Activated CD4-positive, CD25-positive, alpha-beta regulatory T cell treated with anti-CD3 and anti-CD28 coated beads, Interleukin-2, amount 50 U/mL, for 16 hours (primary cell): ENCODE measurements around the gene ARHGAP10.

Experiments
- DNase-seq: peaks from one replicate; pipeline ENCODE4 v3.0.0-alpha.2; 2020; ENCODE audit warnings: low read depth, low spot score

The ARHGAP10 gene

DNA sequence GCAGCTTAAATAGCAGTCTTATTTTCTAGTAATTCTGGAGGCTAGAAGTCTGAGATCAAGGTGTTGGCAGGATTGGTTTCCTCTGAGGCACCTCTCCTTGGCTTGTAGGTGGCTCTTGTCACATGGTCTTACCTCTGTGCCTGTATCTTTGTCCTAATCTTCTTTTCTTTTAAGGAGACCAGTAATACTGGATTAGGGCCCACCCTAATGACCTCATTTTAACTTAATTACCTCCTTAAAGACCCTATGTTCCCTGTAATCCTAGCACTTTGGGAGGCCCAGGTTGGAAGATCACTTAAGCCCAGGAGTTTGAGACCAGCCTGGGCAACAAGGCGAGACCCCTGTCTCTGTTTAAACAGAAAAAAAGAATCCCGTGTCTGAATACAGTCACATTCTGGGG is 38.9 kb downstream of the ARHGAP10 start:
- no peak for DNase-seq

DNA sequence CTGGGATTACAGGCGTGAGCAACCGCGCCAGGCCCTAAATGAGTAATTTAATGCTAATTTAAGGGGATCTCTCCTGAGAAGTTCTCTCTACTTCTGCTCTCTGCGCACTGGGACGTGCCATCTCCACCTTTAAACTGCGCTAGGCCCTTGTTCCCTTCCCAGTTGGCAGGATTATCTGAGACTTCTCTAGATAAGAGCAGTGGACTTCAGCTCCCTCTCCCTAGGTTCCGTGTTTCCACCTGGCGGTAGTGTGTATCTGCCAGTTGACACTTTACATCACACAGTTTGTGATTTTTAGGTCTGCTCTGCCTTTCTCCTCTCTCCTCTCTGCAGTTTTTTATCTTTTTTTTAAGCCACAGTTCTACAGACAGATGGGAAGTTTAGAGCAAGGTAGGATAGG is 40.2 kb downstream of the ARHGAP10 start:
- DNase-seq, result no peak

DNA sequence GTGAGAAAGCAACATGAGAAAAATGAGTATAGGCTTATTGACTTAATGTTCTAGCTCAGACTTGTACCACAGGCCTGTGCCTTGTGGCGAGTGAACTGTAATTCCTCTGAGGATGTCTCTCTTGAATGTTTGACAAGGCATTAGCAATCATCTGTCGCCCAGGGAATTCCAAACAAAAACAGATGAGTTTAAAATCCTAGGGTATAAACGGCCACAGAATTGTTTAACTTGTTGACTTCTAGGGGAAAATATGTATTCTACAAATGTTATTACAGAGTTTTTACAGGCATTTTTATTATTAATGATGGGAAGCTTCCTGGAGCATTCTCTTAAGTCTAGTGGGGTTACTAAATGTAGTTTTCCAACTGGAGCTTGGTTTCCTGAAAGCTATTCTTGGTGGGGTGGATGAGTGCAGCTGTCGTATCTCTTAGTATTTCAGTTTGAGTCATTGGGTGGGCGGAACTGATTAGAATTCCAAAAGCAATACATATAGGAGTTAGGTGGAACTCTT is 40.6 kb downstream of the ARHGAP10 start:
- DNase-seq, result no peak

DNA sequence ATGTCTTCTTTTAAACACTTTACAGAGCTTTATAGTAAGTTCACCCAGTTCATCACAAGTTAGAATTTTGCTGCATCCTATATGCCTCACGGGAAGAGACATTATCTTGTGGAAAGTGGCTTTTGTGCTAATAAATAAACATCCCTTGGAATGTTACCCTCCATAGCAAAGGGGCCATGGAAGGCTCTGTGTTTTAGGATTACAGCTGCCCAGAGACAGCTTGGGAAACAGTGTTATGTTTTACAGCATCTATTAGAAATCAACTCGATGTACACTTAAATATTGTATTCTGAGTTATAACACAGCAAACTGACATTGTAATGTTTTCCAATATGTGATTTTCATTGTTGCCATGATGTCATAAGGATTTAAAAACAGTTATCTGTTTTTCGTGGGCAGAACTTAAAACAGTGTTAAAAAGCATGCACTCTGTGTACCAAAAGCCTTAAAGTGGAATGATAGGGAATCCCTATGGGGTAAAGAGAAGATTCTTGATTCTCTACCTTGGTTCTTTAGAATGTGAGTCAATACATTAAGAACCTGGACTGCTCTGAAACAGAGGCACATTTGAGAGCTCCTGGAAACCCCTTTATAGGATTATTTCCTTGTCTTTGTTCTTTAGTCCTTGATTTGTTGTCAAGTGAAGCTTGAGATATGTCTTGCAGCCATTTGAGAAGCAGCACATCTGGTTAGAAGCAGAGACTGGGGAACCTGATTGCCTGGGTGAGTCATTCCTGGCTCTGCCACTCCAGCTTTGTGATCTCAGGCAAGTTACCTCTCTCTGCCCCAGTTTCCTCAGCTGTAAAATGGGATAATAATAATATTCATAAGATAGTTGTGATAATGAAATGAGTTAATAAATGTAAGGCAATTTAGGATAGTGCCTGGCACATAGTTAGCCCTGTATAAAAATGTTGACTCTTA is 41.6 kb downstream of the ARHGAP10 start:
- DNase-seq, result no peak

DNA sequence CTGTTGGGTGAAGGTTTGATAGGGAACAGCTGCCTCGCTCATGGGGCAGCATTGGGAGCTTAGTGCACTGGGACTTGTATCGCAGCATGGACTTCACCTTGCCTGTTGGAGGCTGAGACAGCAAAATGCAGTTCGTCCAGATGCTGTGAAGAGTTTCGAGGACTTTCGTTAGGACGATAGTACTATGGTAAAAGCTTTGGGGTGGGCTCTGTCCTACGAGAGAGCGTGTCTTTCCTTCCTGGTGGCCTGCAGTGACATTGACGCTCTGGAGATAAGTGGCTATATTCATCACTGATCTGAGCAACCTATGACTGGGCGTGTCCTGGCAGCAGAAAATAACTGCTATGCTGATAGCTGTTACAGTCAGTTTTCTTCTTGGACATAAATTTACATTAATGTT is 44.8 kb downstream of the ARHGAP10 start:
- no peak for DNase-seq

DNA sequence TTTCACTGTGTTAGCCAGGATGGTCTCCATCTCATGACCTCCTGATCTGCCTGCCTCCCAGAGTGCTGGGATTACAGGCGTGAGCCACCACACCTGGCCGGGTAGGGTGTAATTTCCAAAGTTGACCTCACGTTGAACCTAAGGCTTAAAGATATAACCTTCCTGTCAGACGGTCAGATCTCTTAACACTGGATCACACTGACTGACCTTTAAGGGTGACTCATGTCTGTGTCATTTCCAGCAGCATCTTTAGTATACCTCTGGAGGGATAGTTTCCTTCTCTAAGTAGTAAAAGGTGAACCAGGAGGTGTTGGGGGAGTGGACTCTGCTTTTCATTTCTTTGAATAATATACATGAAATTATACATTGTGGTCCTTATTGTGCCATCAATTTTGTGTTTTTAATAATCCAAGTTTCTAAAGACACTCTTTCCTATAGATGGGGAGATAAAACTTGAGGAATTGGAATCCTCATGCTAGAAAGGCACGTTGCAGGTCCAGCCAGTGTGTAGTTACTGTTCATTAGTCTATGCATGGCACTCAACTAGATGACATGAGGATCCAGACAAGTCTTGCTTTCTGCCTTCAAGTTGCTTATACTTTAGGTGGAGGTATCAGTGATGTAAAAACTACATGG is 45.7 kb downstream of the ARHGAP10 start:
- DNase-seq, result no peak

DNA sequence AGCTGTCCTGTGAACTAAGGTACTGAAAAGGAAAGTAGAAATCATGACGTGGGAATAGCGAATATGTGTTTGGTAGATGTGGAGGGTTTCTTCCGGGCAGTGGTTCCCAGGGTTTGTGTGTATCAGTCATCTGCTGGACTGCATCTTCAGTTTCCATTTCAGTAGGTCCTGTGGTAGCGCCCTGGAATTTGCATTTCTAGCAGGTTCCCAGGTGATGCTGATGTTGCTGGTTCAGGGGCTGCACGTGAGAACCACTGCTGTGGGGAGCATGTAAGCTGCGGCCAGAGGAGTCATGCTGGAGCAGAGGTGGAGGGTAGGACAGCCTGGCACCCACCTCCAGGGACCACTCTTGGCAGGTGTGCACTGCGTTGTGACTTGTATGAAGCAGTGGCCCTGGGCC is 47.1 kb downstream of the ARHGAP10 start:
- no peak for DNase-seq

DNA sequence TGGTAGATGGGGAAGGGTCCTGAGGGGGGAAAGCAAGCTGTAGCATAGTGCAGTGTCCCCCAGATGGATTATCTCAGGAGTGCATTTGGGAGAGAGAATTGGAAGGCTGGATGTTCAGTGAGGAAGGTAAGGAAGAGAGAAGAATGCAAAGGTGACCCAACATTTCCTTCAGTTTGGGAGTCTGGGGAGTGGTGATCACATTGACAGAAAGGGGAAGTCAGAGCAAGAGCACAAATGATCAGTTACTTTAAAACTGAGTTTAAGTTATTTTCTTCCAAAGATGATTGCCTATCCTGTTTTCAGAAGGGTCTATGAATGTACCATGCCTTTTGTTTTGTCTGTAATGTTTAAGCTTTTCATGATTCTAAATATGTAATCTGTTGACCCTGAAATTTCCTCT is 47.6 kb downstream of the ARHGAP10 start:
- no peak for DNase-seq

DNA sequence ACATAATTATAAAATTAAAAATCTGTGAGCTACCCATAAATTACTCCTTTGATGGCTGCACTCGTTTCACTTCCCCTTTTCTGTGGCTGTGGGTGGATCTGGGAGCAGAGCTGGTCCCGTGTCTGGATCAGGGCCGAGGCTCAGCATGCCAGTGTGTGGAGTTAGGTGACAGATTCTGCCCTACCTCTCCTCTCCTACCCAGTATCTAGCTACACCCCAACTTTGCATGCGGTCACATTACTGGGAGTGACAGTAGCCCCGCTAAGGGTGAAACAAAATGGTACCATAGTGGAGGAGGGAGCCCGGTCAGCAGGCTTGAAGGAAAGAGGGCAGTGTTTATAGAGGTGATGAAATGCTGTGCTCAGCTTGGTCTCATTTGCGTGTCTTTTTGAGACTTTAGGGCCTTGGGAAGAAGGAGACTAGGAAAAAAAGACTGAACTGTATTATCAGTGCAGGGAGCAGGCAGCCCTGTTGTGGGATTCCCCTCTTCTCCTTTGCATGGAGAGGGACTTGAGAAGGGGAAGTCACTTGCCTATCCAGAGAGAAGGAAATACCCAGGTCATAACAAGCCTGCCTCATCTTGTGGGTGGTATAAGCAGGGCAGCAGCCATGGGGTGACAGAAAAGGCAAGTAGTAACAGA is 48.4 kb downstream of the ARHGAP10 start:
- DNase-seq, result no peak

DNA sequence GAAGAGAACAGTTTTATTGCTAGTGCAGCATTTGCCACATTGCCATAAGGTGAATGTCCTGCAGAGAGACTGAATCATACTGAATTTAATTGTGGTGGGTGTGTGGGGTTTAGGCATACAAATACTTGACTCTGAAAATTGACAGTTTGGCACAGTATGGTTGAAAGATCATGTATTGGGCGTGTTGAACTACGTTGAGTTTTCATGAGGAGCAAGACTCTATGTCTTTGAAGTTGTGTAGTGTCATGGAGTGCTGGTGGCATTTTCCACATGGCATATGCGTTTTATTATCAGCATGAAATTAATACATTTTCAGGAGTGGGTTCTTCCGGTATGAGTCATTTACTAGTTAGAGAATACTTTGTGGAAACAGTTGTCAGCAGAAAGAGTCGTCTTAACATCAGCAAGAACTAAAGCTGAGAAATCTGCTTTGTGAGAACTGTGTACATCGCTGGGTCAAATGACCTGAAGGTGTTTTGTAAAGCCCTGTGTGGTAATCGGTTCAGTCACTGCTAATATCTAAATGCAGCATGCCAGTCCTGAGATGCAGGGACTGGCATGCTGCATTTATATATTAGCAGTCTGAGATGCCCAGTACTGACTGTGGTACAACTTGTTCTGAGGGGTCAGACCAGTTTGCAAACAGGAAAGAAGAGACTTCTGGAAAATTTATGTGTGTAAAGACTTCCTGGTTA is 50.3 kb downstream of the ARHGAP10 start:
- no peak for DNase-seq

DNA sequence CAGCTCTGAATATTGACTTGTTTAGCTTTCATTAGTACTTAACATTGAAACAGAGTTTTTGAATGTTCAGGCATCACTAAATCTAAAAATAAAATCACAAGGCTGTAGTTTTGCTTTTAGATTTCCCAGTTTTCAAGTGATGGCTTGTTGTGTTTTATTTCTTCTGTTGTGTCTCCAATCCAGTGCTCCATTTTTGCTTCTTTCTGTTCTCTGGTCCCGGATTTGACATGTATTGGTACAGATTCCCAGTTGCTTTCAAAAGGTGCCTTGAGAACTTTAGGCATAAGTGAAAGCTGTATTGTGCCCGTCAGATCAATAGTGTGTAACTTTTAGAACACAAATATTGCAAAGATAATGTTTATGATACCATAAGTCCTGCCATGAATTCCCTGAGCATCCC is 53.2 kb downstream of the ARHGAP10 start:
- no peak for DNase-seq

DNA sequence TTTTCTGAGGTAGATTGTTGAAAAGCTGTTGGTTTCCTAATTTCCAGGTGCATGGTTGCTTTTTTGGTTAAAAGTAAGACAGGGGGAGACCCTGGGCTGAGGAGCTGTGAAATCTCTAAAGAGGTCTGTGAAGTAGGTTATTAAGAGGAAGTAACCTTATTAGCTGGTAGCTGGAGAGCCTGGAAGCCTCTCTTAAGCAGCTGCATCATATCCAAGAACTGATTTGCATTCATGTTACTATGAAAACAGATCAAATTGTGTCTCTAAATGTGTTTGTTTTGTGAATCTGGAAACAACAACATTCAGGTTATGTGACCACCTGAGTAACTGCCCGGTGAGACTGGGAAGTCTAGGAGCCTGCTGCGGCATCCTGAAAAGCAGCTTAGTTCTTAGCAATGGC is 54.1 kb downstream of the ARHGAP10 start:
- no peak for DNase-seq

DNA sequence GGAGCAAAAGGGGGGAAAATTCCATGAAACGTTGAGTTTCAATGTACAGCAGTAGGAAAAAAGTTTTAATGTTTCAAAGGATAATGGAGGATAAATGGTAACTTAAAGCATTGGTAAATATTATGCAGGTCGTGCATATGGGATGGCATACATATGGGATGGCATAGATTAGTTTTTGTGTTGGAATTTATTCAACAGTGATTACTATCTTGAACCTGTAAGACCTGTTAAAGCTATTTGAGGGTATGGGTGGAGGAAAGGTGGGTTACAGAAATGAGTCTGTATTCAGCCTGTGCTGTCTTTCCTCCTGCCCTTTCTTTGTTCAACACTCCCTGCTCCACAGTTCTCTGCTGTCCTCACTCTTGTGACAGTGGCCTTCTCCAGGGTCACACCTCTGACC is 54.6 kb downstream of the ARHGAP10 start:
- no peak for DNase-seq

DNA sequence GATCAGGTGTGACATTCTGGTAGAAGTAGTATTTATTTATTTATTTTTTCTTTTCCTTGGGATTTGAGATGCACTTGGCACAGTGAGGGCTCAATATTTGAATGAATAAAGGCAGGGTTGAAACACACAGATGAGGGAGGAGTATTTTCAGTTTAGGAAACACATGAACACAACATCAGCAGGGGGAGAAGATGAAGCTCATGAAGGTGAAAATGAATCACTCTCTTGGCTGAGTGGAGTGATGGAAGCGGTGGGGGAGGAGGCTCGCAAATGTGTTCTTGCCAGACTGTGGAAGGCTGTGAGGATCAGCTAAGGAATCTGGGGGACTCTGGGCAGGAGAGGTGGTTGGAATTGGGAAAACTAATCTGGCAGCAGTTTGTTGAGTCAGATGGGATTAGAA is 55.3 kb downstream of the ARHGAP10 start:
- no peak for DNase-seq

DNA sequence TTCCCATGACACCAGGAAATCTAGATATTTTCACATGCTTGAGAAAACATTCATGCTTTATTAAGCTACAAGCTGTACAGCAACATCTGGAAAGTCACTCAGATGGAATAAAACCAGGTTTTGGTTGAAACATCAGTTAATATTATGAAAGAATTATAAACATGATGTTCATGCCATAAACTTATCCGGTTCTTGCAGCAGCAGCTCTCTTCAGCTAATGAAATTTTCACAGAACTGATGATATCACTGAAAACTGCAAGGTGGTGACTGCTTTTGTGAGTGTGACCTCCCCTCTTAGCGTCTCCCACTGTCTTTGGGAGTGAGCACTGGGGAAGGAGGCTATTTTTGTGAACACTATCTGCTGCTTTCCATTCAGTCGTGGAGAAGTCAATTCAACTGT is 56.9 kb downstream of the ARHGAP10 start:
- DNase-seq, result no peak

DNA sequence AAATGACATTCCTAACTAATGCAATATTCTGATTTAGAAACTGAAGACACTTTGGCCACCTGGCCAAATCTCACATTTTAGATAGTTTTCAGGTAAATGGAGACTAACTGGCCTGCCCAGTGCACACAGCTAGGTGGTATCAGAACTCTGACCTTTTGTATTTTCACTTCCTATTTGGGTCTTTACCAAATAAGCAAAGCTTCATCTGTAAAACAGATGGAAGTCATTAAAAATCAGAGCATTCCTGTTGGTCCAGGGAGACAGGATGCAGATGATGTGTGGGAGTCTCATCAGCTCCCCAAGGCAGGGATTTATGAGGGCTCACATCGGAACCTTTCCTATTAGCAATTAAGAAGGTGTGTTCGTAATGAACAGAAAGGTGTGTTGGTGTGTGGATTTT is 57.7 kb downstream of the ARHGAP10 start:
- DNase-seq, result no peak

DNA sequence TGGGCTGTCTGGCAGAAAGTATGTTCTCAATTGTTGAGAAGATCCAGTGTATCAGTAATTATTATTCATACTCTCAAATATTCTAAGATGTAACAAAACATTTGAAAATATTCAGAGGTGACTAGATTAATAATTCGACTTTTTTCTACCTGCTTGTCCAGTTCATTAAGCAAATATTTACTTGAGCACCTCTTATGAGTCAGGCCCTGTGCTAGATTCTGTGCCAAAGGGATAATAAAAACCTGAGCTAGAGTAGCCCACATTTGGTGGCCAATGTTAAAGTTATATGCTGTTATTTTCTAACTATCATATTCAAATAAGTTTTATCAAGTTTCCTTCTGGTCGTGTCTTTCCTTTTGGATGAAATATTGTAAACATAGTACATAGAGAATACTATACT is 58.5 kb downstream of the ARHGAP10 start:
- DNase-seq, result no peak

DNA sequence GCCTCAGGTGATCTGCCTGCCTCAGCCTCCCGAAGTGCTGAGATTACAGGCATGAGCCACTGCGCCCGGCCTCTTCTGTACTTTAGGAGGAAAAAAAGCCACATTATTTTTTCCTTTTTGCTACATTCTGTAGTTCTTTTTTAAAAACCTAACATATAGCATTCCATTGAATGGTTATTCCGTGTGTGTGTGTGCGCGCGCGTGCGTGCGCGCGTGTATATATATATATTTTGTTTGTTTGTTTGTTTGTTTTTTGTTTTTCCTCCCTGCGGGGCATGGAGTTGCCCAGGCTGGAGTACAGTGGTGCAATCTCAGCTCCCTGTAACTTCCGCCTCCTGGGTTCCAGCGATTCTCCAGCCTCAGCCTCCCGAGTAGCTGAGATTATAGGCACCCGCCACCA is 59.5 kb downstream of the ARHGAP10 start:
- no peak for DNase-seq

DNA sequence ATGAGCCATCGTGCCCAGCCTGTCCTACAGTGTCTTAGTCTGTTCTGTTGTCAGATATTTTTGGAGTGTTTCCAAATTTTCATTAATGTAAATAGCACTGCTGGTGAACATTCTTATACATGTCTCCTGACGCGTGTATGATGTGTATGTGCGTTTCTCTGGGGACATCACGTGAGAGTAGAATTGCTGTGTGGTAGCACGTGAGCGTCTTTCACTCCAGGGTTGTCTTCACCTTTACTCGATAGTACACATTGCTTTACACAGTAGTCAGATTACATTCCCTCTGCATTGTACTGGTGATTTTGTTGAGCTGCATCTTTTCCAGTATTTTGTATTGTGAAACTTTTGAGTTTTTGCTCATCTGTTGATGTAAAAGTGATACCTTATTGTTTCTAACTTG is 60.0 kb downstream of the ARHGAP10 start:
- DNase-seq, result no peak

DNA sequence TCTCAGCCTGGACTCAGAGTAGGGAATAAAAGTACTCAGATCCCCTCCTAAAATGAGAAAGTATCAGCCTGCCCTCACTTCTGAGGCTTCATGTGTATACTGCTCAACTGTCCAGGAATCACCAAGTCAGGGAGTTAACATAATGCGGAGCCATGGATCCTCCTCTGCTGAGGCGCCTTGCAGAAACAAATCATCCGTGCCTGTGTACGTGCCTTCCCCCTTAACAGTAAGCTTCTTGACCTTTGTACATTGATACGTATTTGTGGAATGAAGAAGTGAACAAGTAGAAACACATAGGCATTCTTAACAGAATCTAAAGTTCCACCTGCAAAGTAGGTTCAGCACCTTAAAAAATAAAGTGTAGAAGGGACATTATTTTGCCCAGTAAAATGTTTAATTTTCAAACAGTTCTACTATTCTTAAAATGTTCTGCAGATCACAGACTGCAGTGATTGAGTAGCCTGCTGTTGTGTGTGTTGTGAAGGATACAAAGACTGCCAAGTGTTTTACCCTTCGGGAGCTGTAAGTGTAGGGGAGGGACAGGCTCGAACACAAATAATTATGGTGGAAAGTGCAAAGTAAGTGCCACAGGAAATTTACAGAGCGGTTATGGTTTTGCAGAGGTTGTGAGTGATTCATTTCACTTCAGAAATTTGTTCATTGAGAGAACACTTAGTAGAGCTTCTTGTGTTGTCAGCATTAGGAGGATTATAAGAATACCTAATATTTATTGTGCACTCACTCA is 61.9 kb downstream of the ARHGAP10 start:
- no peak for DNase-seq

DNA sequence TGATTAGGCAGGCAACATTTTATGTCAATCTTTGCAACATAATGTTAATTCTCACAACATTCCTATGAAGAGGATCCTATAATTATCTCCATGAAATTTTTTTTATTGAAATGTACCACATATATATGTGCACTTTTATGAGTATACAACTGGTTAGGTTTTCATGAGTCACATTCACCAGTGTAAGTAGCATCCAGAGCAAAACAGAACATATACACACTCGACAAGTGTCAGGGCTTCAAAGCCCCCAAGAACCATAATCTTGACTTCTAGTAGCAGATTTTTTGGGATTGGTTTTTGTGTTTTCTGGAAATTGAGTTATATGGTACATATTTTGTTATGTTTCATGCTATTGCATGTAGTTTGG is 62.4 kb downstream of the ARHGAP10 start:
- no peak for DNase-seq
